HG03439 (cell line): ENCODE data around the gene STYK1.

Experiments
- ATAC-seq: cut with Tn5 transposase; IDR thresholded peaks from one replicate; pipeline ENCODE4 v1.9.1; 2021; ENCODE audit warnings: mild to moderate bottlenecking, moderate library complexity; ENCODE audit not compliant: unreplicated experiment

STYK1 gene, protein sequence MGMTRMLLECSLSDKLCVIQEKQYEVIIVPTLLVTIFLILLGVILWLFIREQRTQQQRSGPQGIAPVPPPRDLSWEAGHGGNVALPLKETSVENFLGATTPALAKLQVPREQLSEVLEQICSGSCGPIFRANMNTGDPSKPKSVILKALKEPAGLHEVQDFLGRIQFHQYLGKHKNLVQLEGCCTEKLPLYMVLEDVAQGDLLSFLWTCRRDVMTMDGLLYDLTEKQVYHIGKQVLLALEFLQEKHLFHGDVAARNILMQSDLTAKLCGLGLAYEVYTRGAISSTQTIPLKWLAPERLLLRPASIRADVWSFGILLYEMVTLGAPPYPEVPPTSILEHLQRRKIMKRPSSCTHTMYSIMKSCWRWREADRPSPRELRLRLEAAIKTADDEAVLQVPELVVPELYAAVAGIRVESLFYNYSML

DNA sequence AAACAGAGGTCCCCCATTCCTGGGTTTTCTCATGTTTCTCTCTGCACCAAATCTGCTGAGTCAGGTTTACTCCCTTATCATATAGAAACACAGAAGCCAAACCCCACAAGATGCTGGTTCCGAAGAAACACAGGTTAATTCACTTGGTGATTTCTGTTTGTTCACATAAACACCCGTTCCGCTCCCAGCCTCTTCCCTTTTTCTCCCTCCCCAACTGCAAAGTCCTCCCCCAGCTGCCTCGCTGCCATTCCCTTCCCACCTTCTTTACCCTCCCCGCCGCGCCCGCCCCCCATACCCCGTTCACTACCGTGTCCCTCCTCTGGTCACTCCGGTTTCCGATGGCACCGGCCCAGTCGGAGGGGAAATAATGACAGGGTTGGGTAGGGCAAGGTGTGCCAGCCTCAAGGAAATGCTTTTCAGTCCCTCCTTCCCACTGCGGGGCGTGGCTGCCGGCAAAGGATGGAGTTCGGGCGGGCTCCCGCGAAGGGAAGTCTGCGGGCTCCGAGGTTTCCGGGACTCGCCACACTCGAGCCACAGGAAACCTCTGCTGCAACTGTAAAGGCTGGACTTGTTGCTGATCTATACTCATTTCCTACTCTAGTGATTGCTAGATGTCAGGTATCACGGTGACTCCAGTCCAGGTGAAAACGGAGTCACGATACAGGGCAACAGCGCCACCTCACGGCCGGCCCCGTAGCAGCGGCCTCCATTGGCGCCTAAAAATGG, at the start of gene STYK1:
TSS of gene STYK1 (minus strand) at position 394 of the 726 bp plus-strand sequence. CDS start 39,434 bp downstream, outside the sequence.
- no peak for ATAC-seq

DNA sequence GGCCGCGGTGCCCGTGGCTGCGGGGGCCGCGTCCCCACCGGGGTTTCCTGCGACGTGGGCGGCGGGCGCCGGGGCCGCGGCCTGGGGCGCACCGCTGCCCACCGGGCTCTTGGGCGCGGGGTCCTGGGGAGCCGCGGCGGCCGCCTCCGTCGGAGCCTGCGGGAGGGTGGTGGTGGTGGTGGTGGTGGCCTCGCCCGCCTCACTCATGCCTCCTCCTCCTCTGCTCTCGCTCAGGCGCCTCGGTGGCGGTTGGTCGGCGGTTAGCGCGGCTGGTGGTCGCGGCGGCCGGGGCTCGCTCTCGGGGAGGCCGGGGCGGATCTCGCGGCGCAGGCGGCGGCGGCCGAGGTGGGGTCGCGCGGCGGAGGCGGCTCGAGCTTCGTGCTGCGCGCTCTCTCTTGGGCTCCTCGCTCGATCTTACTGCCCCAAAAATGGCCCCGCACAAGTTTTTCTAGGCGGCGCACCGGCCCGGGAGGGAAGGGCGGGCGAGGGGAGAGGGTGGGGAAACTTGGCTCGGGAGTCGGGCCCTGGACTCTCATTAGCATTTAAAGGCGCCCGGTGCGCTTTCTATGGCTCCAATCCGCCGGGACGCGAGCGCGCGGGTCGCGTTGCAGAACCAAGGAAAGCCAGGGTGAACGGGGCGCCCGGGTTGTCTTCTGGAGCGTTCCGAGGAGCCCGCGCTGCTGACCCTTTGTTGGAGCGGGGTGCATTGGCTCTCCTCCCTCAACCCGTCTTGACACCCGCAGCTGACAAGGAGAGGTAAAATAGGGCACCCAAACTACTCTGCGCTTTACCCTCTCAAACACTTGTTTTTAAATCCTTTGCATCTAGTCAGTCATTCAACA, 49.3 kb upstream of the STYK1 start, which contains the start of gene YBX3:
TSS of gene YBX3 (minus strand) at position 419 of the 842 bp plus-strand sequence. CDS start at position 207, 212 bp downstream.
- peak; percentile 52 for ATAC-seq

DNA sequence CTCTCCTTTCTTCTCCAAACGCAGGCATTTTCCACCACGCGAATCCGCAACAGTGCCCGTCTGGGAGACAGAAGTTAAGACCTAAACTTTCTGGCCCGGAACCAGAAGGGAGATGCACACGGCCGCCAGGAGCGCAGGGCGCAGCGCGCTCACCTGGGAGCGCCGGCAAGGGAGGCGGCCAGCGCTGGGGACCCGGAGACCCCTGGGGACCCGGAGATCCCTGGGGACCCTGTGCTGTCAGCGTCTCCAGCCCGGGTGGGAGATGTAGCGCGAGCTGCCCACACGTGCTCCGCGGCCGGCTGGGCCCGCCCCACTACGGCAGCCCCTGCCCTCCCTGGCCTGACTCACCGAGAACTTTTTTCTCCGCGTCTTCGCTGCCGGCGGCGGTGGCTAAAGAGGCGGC, 48.7 kb upstream of the STYK1 start:
- peak; percentile 49 for ATAC-seq

DNA sequence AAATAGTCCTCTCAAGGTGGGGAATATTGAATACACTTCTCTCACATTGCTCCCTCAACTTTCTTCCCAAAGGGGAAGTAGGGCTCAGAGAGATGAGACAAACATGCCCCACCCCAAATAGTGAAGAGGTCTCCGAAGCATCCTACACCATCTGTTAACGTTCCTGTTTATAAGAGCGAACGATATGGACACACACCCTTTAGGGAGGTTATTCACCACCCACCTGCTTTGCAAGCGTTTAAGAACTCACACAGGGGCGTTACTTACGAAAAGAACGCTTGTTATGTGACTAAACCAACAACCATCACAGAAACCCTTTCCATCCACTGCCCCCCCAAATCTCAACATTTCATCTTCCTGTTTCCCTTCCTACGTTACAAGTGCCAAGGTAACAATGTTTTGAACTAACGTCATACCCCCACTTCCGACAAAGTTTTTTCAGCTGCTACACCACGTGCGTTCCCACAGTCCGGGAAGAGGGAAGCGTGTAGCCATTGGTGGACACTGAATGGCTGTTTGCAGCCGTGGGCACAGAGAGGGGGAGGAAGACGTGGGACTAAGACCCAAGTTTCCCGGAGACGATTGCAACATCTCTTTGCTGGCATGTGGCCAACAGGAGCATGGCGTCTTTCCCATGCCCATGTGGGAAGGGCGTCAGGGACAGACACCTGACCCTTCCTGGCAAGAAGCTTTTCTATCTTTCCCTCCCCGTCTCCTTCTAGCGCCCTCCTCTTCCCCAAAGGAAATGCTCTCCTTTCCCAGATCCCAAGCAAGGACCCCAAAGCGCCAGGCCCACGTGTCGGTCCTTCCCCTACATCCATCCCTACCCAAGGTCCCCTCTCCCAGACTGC, 48.0 kb upstream of the STYK1 start:
- peak; percentile 38 for ATAC-seq

DNA sequence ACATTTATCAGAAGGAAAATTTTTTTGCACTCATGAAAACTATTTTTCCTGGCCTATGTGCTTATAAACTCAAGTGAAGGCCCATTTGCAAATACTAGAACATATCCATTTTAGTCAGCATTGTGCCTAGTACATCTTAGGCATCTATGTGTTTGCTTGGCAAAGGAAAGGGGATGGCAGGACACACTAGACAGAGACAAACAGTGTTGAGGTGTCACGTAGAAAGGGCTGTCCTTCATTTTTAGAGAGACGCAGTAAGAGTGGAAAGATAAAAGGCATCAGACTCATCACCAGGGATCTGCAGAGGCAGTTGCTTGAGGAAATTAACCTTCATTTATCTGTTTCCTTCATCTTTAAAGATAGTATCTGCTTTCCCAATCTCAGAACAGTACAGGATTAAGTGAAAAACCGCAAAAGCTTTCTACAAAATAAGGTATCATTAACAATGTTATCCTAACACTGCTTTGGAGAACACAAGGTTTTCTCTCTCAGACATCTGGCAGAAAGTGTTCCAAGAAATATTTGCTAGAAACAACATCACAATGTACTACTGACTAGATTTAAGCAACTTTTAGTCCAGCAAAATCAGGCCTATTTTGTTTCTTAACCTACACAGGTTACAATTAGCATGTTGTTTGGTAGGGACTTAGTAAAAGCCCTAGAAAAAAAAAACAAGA, 47.3 kb upstream of the STYK1 start:
- no peak for ATAC-seq

DNA sequence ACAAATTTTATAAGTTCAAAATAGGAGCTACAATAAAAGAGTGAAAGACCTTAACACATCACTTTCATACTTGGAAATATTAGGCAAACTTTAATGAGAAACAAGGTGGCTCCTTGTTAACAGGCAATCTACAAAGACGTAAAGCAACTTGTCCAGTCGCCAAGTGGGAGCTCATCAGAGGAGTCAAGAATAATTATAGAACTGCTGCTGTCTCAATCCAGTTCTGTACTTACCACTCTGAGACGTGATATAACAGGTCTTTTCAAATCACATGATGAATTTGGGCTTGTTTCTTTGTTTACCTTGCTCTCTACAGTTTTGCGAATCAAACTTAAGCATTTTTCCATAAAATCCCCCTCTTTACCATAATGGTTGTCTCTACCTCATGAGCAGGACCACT, 45.6 kb upstream of the STYK1 start:
- ATAC-seq, result no peak

DNA sequence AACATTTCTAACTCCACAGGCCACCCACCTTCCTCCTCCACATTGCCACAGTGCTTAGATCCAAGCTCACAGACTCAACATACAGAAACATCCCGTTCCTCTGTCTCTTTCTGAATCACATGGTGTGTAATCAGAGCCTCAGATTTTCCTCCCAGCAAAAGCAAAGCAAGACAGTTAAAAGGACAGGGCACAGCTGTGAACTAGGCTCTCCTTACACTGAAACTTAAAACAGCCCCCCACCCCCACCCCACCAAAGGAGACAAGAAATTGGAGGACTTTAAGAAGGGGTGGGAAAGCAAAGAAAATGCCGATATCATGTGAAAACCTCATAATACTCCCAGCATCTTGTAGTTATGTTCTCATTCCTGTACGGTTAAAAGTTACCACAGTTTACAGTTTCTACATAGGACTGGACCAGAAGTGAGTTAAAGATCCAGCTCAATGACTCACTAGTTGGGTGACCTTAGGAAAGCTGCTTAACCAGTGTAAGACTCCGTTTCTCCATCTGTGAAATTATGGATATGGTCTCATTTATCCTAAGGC, 44.5 kb upstream of the STYK1 start:
- no peak for ATAC-seq

DNA sequence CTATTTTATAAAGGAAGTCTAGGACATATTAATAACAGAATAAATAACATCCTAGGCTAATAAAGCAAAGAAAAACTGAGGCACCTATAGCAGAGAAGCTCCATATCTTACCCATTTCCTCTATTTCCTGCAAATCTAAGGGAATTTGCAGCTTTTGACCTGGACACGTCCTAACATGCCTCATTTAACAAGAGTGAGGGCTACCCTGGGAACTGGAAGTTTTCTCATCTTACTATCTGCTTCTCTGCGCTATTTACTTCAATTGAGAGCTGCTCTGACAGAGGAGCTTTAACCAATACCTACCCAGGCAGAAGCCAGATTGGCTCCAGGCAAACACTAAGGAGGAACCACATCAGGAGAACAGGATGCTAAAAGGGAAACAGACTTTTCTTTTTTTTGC, 43.6 kb upstream of the STYK1 start:
- ATAC-seq, result no peak

DNA sequence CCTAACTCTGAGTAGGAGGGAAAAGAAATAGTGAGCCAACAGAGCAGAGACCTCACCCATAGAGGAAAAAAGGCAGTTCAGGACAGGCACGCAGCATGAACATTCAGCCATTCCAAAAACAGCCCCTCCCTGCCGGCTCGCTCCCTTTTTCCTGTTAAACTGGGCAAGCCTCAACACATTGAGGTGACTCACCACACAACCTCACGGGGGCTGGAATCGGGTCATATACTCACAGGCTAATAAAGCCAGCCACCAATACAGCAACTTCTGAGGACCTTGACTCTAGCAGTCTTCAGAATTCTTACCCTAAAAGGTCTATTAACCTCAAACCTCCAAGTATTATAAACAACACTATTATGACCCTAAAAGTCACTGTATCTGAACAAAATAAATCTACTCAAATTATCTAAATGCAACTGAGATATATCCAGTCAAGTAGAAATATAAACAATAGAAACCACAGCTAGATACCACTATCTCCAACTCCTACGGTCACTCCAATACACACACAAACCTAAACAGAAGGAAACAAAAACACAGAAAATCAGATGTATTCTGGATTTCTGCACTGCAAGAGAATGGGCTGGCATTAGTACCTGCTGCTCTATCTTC, 43.0 kb upstream of the STYK1 start:
- ATAC-seq, result no peak

DNA sequence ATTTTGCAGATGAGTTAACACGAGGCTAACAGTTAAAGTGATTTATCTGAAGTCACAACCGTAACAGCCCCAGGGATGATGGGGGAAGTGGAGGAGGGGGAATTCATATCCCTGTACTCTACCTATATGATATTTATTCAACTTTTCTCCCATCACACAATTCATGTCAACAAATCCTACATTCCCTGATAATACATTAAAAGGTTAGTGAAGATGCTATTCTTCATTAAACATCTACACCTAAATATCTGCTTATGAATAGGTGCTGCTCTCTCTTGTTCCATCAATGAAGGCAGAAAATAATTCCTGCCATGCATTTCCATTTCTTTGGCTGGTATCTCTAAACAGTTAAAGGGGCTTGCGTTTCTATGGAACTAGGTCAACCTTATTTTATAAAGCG, 42.4 kb upstream of the STYK1 start:
- no peak for ATAC-seq

DNA sequence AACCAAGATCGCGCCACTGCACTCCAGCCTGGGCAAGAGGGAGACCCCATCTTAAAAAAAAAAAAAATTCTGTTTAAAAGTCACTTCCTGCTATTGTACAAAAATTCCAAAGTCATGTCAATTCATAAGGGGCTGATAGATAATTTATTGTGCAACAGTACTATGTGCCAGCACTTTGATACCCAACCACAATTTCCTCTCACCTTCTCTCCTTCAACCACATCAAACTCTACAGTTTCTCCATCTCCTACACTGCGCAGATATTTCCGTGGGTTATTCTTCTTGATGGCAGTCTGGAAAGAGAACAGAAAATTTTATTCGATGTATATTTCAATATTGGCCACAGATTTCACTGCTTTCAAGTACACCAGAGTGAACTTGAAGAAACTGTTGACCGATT, 41.6 kb upstream of the STYK1 start:
- ATAC-seq, result no peak

DNA sequence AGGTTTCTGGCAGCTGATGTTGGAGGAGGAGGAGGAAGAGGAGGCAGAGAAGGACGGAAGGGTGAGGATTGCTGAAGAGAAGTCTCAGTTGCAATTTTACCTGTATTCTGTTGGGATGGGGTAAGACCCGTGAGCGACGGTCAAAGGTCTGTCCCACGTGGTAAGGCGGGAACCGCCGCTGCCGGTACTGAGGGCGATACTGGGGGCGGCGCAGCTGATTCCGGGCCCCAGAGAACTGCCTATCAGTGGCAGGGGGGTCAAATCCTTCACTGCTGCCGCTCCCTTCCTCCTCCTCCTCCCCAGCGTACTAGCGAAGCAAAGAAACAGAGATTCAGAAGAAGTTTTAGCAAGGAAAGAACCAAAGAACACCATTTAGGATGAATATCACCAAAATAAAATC, 36.0 kb upstream of the STYK1 start:
- ATAC-seq, result no peak

DNA sequence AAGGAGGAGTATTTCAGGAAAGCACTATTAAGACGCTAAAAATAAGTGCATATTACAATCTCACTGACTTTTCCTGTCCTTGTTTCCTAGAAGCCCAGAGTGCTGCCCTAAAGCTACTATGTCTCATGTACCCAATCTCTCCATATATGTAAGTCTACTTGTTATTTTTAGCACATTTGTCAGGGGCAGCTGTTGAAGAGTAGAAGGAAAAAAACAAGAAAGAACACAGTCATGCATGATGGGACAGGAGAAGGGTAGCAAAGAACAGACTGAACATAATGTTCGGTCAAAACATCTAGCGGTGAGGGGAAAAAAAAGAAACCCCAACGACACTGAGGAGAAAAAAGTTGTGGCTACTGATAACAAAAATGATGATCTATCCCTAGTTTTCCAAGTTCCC, 35.0 kb upstream of the STYK1 start:
- no peak for ATAC-seq

DNA sequence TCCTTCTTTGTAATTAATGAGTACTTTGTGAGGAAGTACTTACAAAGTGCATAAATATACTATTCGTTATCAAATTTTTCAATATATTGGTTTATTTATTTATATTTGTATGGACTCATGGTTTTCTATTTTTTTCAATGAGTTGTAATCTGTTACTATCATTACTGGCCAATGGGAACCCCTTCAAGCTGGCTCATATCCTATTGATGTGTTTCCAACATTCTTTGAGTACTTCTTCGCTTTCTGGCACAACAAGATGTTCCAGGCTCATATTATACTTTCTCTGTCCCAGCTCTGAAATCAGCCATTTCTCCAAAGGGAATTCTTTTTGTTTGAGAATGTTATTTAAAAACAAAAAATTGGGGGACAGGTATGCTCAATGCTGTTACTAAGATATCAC, 31.8 kb upstream of the STYK1 start:
- ATAC-seq, result no peak

DNA sequence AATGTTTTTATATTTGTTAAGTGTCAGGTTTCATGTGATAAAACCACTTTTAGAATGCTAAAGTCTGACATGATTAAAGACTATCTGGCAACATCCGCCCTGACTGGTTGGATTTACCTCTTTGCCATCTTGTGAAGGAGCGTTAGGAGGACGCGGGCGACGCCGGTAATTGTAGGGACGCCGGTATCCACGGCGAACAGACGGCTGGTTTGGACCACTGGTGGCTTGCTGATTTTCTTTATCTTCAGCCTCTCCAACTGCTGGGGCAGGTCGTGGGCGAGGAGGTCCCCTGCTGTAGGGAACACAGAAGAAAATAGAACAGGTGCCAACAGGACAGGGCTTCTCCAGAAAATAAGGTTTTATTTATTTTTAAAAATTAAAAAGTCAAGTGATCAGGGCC, 28.0 kb upstream of the STYK1 start:
- no peak for ATAC-seq

DNA sequence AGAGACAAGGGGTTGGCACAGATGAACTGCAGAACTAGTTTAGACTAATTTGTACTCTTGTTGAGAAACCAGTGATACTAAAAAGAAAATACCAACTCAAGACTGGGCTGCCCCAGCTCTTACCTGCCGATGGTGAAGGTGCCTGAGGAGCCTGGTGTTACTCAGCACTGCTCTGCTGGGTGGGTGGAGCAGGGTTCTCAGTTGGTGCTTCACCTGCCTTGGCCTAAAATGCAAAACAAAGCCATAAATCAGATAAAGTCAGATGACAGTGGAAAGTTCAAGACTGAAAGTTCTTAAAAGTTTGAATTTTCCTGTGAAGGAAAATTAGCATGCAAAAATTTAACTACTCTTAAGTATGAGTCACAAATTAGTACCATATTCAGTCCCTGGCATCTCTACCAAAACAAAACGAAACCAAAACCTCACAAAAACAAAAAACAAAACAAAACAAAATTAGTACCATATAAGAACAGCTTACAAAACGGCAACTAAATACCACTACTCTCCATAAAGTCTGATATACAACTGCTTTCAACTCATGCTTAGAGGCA, 27.4 kb upstream of the STYK1 start:
- ATAC-seq, result peak; percentile 85

DNA sequence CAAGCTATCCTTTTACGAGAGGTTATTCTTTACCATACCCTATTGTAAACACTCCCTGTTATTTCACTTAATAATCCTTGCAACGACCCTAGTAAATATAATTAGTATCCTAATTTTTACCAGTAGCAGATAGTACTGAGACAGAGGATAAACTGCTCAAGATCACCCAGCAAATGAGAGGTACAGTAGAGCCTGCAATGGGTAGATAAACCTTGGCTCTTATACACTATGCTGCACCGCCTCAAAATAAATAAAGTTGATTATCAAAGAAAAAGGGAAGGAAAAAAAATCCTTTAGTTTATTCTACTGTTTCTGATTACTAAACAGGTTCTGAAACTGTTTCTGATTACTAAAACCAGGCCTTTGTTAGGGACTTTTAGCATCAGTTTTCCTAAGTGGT, 26.7 kb upstream of the STYK1 start:
- ATAC-seq, result no peak

DNA sequence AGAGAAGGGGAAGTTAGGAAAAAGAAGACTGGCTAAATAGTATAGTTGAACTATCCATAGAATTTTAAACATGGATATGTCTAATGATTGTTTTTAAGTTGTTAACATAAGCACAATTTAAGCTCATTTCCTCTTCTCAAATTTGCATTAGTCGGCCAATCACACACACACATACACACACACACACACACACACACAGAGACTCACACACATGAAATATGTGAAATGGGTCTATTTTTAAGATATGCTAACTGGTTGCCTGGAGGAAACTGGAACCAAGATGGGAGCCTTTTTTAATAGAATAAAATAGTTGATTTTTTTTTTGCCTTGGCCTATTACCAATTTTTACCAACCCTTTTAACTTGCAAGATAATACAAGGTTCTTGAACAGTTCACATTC, 24.0 kb upstream of the STYK1 start:
- no peak for ATAC-seq

DNA sequence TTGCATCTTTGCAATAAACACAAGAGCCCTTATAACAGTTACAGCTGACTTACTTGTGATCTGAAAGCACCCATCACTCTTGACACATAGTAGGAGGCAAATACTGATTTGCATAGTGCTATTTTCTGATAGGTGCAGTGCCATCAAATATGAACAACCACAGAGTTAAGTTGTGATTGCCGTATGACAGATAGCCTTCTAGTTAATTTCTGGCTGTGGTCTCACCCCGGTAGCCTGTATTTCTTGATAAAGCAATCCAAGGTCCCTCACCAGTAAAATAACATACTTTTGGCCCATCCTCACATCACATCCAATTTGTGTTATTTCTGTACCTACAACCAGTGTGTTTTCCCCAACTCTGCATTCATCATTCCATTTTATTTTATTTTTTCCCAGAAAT, 23.3 kb upstream of the STYK1 start:
- ATAC-seq, result no peak
